Subcutaneous abdominal adipose tissue (tissue), 5 donors: ENCODE data around the gene GFRA1.

Experiments used
- H3K27ac ChIP-seq: one replicate; pipeline ENCODE4 v1.7.0; 2013; ENCODE audit warnings: low read depth, mild to moderate bottlenecking, inconsistent platforms, low read length, moderate library complexity
- H3K27me3 ChIP-seq, 5 donors: one replicate each; pipeline ENCODE4 v1.7.0; 2013; ENCODE audit warnings: low read length in 5 of 5, inconsistent platforms in 1 of 5; ENCODE audit not compliant: control insufficient read depth in 5 of 5, insufficient read depth in 4 of 5
- H3K36me3 ChIP-seq, 5 donors: one replicate each; pipeline ENCODE4 v1.7.0; 2013; ENCODE audit warnings: low read length in 5 of 5; ENCODE audit not compliant: control insufficient read depth in 5 of 5, insufficient read depth in 5 of 5
- H3K4me1 ChIP-seq, 5 donors: one replicate each; pipeline ENCODE4 v1.7.0; 2013; ENCODE audit warnings: low read length in 5 of 5, mild to moderate bottlenecking in 3 of 5, moderate library complexity in 1 of 5; ENCODE audit not compliant: control insufficient read depth in 5 of 5, insufficient read depth in 5 of 5
- H3K4me3 ChIP-seq, 5 donors: one replicate each; pipeline ENCODE4 v1.7.0; 2013; ENCODE audit warnings: low read length in 5 of 5, low read depth in 1 of 5
- H3K9ac ChIP-seq, 5 donors: one replicate each; pipeline ENCODE4 v1.7.0; 2013; ENCODE audit warnings: low read length in 5 of 5, mild to moderate bottlenecking in 4 of 5, moderate library complexity in 3 of 5
- H3K9me3 ChIP-seq, 5 donors: one replicate each; pipeline ENCODE4 v1.7.0; 2013; ENCODE audit warnings: low read length in 5 of 5; ENCODE audit not compliant: control insufficient read depth in 5 of 5
- donor health status: healthy.
- donor health status: healthy.
- donor health status: healthy.
- donor health status: healthy.
- donor health status: healthy.

The GFRA1 gene

GRCh38 chr10:116271593-116272439 is 1.2 kb downstream of the GFRA1 start:
- Histone ChIP-seq H3K9me3 (no peaks in the 10 kb centered on the region), H3K27me3 (peaks cover 12 to 64% (median 28%) of the 10 kb centered on the region in 5 donors), H3K4me1 (peaks cover 0 to 43% (median 40%) of the 10 kb centered on the region in 5 donors), H3K36me3 (no peaks in the 10 kb centered on the region), H3K4me3 (peak overlapping the region in 4 of 5 donors; percentile 60 to 74 (median 66)), H3K9ac (peak overlapping the region in 1 of 5 donors; percentile 59), H3K27ac (peak overlapping the region; percentile 16)

DNA sequence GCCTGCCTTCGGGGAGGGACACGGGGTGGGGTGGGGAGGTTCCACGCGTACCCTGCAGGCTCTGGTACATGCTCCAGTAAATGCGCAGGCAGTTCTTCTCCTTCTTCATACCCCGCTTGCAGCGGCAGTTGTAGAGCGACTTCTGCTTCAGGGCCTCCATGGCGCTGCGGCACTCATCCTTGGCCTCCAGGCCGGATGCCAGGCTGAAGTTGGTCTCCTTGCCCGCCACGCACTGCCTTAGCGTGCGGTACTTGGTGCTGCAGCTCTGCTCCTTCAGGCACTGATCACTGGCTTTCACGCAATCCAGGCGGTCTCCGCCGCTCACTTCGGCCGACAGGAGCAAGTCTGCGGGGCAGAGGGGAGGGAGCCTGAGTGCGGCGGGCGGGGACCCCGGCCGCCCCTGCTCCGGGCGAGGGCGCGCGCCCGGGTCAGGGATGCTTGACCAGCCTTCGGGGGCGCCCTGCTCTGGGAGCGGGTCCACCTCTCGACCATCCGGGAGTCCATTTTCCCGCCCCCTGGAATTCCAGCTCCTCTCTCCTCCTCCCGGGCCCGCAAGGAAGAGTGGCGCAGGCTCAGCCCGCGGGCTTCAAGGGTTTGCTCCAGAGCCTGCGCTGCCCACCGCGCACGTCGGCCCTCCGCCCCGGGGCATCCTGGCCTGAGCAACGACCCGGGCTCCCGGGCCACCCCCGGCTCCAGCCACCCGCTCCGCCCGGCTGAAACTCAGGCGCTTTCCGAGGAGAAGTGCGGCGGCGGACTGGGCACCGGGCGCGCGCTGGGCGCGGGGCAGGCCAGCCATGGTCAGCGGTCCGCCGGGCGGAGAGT is 2.0 kb downstream of the GFRA1 start:
- Histone ChIP-seq H3K9ac (peak overlapping the region in 1 of 5 donors; percentile 41), H3K27ac (peak overlapping the region; percentile 16), H3K27me3 (peaks cover 12 to 63% (median 28%) of the 10 kb centered on the region in 5 donors), H3K36me3 (no peaks in the 10 kb centered on the region), H3K4me1 (peaks cover 0 to 43% (median 40%) of the 10 kb centered on the region in 5 donors), H3K4me3 (peak overlapping the region in 4 of 5 donors; percentile 60 to 74 (median 66)), H3K9me3 (no peaks in the 10 kb centered on the region)

GRCh38 chr10:116270126-116270770 is 2.8 kb downstream of the GFRA1 start:
- H3K9me3 ChIP-seq = no peaks in the 10 kb centered on the region
- H3K36me3 ChIP-seq = no peaks in the 10 kb centered on the region
- H3K4me3 ChIP-seq = peak overlapping the region in 2 of 5 donors; percentile 66 to 67
- H3K27ac ChIP-seq = no peak overlapping the region
- H3K9ac ChIP-seq = no peak overlapping the region
- peaks cover 12 to 56% (median 25%) of the 10 kb centered on the region in 5 donors for H3K27me3 ChIP-seq
- peaks cover 0 to 43% (median 40%) of the 10 kb centered on the region in 5 donors for H3K4me1 ChIP-seq

- H3K4me1 ChIP-seq = peaks cover 0 to 42% (median 39%) of the 10 kb centered on the region in 5 donors
These were observed 3.4 kb downstream of the GFRA1 start for GRCh38 chr10:116269619-116270018.

DNA sequence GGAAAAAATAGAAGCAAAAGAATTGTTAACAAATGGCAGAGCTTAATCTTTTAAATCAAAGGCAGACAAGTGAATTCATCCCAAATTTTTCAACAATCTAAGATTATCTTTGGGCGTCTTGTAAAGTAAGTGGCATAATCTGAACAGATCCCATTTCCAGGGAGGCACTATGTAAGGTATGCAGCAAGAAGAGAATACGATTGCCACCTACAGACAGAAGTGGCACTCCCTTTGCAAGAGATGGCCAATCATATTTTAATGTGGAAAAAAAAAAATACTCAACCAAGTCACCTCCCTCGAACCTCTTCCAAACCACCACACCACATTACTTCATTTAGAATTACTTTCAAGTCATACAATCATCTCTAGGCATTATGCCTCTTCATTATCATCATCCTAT is 4.0 kb downstream of the GFRA1 start:
- no peak overlapping the region for H3K4me3 ChIP-seq
- H3K27ac ChIP-seq = no peak overlapping the region
- peaks cover 0 to 35% (median 32%) of the 10 kb centered on the region in 5 donors for H3K4me1 ChIP-seq
- no peaks in the 10 kb centered on the region for H3K9me3 ChIP-seq
- H3K9ac ChIP-seq = no peak overlapping the region
- H3K36me3 ChIP-seq = no peaks in the 10 kb centered on the region
- peaks cover 7 to 45% (median 19%) of the 10 kb centered on the region in 5 donors for H3K27me3 ChIP-seq

More at GRCh38 chr10:116269619-116270018, 3.4 kb downstream of the GFRA1 start:
- no peaks in the 10 kb centered on the region for H3K9me3 ChIP-seq
- H3K9ac ChIP-seq = no peak overlapping the region
- H3K27ac ChIP-seq = no peak overlapping the region
- H3K4me3 ChIP-seq = no peak overlapping the region
- no peaks in the 10 kb centered on the region for H3K36me3 ChIP-seq
- H3K27me3 ChIP-seq = peaks cover 11 to 51% (median 21%) of the 10 kb centered on the region in 5 donors

GRCh38 chr10:116265686-116266085 is 7.3 kb downstream of the GFRA1 start:
- H3K4me1 ChIP-seq = peaks cover 0 to 3% (median 2%) of the 10 kb centered on the region in 5 donors
- peaks cover 1 to 16% (median 4%) of the 10 kb centered on the region in 5 donors for H3K27me3 ChIP-seq
- no peak overlapping the region for H3K9ac ChIP-seq
- no peak overlapping the region for H3K4me3 ChIP-seq
- H3K36me3 ChIP-seq = no peaks in the 10 kb centered on the region
- no peaks in the 10 kb centered on the region for H3K9me3 ChIP-seq
- no peak overlapping the region for H3K27ac ChIP-seq

GRCh38 chr10:116263870-116264655 is 8.9 kb downstream of the GFRA1 start:
- H3K9ac ChIP-seq = no peak overlapping the region
- H3K4me3 ChIP-seq = no peak overlapping the region
- H3K27ac ChIP-seq = no peak overlapping the region
- H3K27me3 ChIP-seq = peaks cover 0 to 5% (median 2%) of the 10 kb centered on the region in 5 donors
- no peaks in the 10 kb centered on the region for H3K9me3 ChIP-seq
- H3K4me1 ChIP-seq = no peaks in the 10 kb centered on the region
- no peaks in the 10 kb centered on the region for H3K36me3 ChIP-seq

- Histone ChIP-seq H3K36me3 (no peaks in the 10 kb centered on the region), H3K4me1 (no peaks in the 10 kb centered on the region), H3K9me3 (no peaks in the 10 kb centered on the region), H3K4me3 (no peak overlapping the region), H3K27ac (no peak overlapping the region), H3K27me3 (peaks cover 0 to 4% (median 0%) of the 10 kb centered on the region in 5 donors), H3K9ac (no peak overlapping the region)
These were observed 10.3 kb downstream of the GFRA1 start for GRCh38 chr10:116262678-116263077.

DNA sequence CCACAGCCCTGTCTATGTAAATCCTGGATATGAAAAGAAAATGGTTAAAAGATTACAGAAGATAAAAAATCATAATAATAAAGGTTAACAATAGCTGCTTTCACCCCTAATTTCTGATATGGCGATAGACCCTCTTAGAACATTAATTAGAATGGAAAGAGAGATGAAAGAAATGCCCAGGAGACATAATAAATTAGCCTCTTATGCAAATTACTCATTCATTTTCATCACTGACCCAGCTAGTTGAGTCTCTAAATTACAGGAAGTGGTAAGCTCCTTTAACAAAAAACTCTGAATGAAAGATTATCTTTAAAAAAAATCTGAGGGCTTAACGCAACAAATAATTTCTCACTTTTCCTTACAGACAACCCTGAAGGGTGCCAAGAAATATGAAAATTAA is 12.4 kb downstream of the GFRA1 start:
- H3K9me3 ChIP-seq = no peaks in the 10 kb centered on the region
- H3K4me3 ChIP-seq = no peak overlapping the region
- H3K36me3 ChIP-seq = no peaks in the 10 kb centered on the region
- H3K9ac ChIP-seq = no peak overlapping the region
- H3K27ac ChIP-seq = no peak overlapping the region
- H3K27me3 ChIP-seq = peaks cover 0 to 3% (median 0%) of the 10 kb centered on the region in 5 donors
- H3K4me1 ChIP-seq = no peaks in the 10 kb centered on the region
